ENCODE results near the gene GINS3.

GRCh38 chr16:58385218-58385773 is 7.0 kb upstream of the GINS3 start:
- TF ChIP-seq CTCF (IDR thresholded peaks at IDR 0.05) (no peak), EP300 (IDR thresholded peaks at IDR 0.05) (no peak)

All from stomach (tissue), 4 donors.